ENCODE data around the gene SLC44A5. TPM values are rescaled to one million over a fixed set of nuclear protein-coding genes. Genes with fewer than 3 reads are reported as not detected.

Gene SLC44A5
- total RNA-seq: not detected in 2 replicates

DNA sequence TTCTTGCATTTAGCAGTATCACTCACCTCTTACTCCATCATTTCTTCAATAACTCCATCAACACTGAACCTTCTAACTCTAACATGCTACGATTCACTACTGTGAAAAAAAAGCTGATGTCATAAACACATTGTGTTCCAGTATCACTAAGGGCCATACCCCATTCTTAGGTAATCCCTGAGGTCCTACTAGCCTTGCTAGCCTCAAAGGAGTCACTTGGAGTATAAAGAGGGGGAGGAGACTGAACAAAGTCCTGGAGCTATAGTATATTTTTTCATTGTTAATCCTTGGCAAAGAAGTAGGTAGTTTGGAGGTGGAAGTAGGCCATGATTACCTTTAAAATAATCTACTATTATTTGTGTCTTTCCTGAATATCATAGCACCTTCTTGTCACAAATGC, at the start of gene SLC44A5:
Gene SLC44A5, minus strand, starts transcription at position 101 of the 400 bp plus-strand sequence. CDS start 69,667 bp downstream, outside the sequence.

Other genes starting within 250 kb of the SLC44A5 start
- gene ACADM, start 113.6 kb upstream of the SLC44A5 start, total RNA-seq: 28.8 and 31.5 TPM in 2 replicates
- gene RABGGTB, start 175.1 kb upstream of the SLC44A5 start, total RNA-seq: 58.8 and 59.7 TPM in 2 replicates
- gene MSH4, start 185.8 kb upstream of the SLC44A5 start, total RNA-seq: not detected in 2 replicates